ENCODE measurements around the gene SDF2. TPM values are rescaled to one million over a fixed set of nuclear protein-coding genes. Genes with fewer than 3 reads are reported as not detected.

Gene SDF2
- total RNA-seq, 1 donor from 2014 or later = 48.8 TPM

DNA sequence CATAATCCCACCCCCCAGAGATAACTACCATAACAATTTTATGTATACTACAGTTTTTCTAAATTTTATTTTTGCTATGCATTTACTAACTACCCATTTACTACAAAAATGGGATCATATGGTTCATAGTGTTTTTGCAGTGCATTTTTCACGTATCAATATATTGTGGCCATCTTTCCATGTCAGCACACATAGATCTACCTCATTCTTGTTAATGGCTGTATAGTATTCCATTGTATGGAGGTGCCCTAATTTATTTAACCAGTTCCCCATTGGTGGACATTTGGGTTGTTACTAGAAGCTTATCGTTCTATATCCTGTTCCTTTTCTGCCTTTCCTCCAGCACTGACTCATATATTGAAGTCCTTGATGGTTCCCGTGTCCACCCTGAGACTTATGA is 27.3 kb upstream of the SDF2 start:
- H3K27ac ChIP-seq = no peak overlapping the region
- H3K9me3 ChIP-seq = no peaks in the 10 kb centered on the region
- no peak for ATAC-seq
- TF ChIP-seq, protein P1, sequence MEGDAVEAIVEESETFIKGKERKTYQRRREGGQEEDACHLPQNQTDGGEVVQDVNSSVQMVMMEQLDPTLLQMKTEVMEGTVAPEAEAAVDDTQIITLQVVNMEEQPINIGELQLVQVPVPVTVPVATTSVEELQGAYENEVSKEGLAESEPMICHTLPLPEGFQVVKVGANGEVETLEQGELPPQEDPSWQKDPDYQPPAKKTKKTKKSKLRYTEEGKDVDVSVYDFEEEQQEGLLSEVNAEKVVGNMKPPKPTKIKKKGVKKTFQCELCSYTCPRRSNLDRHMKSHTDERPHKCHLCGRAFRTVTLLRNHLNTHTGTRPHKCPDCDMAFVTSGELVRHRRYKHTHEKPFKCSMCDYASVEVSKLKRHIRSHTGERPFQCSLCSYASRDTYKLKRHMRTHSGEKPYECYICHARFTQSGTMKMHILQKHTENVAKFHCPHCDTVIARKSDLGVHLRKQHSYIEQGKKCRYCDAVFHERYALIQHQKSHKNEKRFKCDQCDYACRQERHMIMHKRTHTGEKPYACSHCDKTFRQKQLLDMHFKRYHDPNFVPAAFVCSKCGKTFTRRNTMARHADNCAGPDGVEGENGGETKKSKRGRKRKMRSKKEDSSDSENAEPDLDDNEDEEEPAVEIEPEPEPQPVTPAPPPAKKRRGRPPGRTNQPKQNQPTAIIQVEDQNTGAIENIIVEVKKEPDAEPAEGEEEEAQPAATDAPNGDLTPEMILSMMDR (IDR thresholded peaks at IDR 0.05) = no peak
- H3K4me3 ChIP-seq = no peak overlapping the region
- DNase-seq = no peak
- no peaks in the 10 kb centered on the region for H3K27me3 ChIP-seq (ENCODE audit: low read depth)
- no peaks in the 10 kb centered on the region for H3K4me1 ChIP-seq
- H3K36me3 ChIP-seq = peaks cover 100% of the 10 kb centered on the region
- intact Hi-C loops (cut with DNase I) = no loop called here

DNA sequence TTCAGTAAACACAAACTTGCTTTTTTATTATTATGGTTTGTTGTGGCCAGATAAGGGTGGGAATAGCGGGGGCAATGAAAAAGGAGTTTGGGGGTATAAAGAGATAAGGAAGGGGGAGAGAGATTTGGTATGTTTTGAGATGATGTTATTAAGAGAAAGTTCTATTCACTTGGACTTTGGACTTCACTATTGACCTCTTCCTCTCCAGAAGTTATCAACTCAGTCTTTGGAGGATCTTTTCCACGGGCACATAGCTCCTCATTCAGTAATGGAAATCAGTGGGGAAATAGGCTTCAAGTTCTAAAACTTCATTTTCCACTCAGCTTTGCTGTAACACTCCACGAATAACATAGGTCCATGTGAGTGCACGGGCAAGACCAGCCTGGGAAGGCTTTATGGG is 26.8 kb upstream of the SDF2 start:
- DNase-seq = no peak
- no peaks in the 10 kb centered on the region for H3K4me1 ChIP-seq
- TF ChIP-seq, protein P1 (IDR thresholded peaks at IDR 0.05) = no peak
- ATAC-seq = no peak
- no peak overlapping the region for H3K27ac ChIP-seq
- H3K9me3 ChIP-seq = no peaks in the 10 kb centered on the region
- intact Hi-C loops (cut with DNase I) = no loop called here
- peaks cover 100% of the 10 kb centered on the region for H3K36me3 ChIP-seq
- no peaks in the 10 kb centered on the region for H3K27me3 ChIP-seq (ENCODE audit: low read depth)
- no peak overlapping the region for H3K4me3 ChIP-seq

- H3K36me3 ChIP-seq = peaks cover 100% of the 10 kb centered on the region
- no peaks in the 10 kb centered on the region for H3K27me3 ChIP-seq (ENCODE audit: low read depth)
- intact Hi-C loops (cut with DNase I) = no loop called here
- H3K27ac ChIP-seq = no peak overlapping the region
- ATAC-seq (no peak), DNase-seq (no peak)
- TF ChIP-seq, protein P1 (IDR thresholded peaks at IDR 0.05) = no peak
- no peaks in the 10 kb centered on the region for H3K9me3 ChIP-seq
- H3K4me3 ChIP-seq = no peak overlapping the region
- H3K4me1 ChIP-seq = no peaks in the 10 kb centered on the region
Measured at GRCh38 chr17:28686296-28686695, 24.6 kb upstream of the SDF2 start.

DNA sequence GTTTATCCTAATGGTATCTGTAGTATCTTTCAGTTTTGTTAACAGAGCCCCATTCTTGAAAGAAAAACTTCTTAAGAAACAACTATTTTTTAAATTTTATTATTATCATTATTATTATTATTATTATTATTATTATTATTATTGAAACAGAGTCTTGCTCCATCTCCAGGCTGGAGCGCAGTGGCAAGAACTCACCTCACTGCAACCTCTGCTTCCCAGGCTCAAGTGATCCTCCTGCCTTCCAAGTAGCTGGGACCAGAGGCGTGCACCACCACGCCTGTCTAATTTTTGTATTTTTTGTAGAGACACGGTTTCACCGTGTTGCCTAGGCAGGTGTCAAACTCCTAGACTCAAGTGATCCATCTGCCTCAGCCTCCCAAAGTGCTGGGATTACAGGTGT is 23.7 kb upstream of the SDF2 start:
- Histone ChIP-seq H3K27ac (no peak overlapping the region), H3K36me3 (peaks cover 100% of the 10 kb centered on the region), H3K27me3 (ENCODE audit: low read depth) (no peaks in the 10 kb centered on the region), H3K4me3 (no peak overlapping the region), H3K9me3 (no peaks in the 10 kb centered on the region), H3K4me1 (no peaks in the 10 kb centered on the region)
- DNase-seq (no peak), ATAC-seq (no peak)
- intact Hi-C loops (cut with DNase I) = no loop called here
- TF ChIP-seq, protein P1 (IDR thresholded peaks at IDR 0.05) = no peak

DNA sequence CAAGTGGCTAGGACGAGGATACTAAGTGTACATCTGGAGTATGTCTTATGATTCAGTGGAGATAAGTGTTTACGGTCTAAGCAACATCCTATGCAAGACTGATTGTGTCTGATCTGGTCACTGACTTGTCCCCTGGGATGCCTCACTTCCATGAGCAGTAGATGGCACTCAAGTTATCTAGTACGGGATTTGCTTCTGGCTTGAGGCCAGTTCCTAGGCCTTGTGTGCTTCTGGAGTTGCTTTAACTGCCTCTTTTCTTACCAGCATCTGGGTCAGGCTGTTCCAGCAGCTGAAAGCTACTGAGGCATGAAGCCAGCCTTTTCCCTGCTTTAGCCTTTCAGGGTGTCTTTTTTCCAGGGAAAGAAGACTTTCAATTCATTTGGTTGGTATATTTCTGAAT is 23.3 kb upstream of the SDF2 start:
- intact Hi-C loops (cut with DNase I) = no loop called here
- Histone ChIP-seq H3K36me3 (peaks cover 100% of the 10 kb centered on the region), H3K4me1 (no peaks in the 10 kb centered on the region), H3K9me3 (no peaks in the 10 kb centered on the region), H3K27me3 (ENCODE audit: low read depth) (no peaks in the 10 kb centered on the region), H3K27ac (no peak overlapping the region), H3K4me3 (no peak overlapping the region)
- DNase-seq (no peak), ATAC-seq (no peak)
- TF ChIP-seq, protein P1 (IDR thresholded peaks at IDR 0.05) = no peak

- DNase-seq (no peak), ATAC-seq (no peak)
- Histone ChIP-seq H3K4me3 (no peak overlapping the region), H3K27me3 (ENCODE audit: low read depth) (no peaks in the 10 kb centered on the region), H3K9me3 (no peaks in the 10 kb centered on the region), H3K36me3 (peaks cover 100% of the 10 kb centered on the region), H3K4me1 (no peaks in the 10 kb centered on the region), H3K27ac (no peak overlapping the region)
- TF ChIP-seq, protein P1 (IDR thresholded peaks at IDR 0.05) = no peak
- intact Hi-C loops (cut with DNase I) = no loop called here
Measured at GRCh38 chr17:28682655-28683054, 20.9 kb upstream of the SDF2 start.

Data from lower lobe of right lung (tissue), 2 donors.